B cell (primary cell): Measurements from ENCODE around the gene GIMAP6. TPM values are rescaled to one million over a fixed set of nuclear protein-coding genes. Genes with fewer than 3 reads are reported as not detected.

ENCODE experiments used
- ATAC-seq: fragments of 200-7000 bp; cut with Tn5 transposase; one replicate; pipeline ENCODE4 v1.10.0; 2021; ENCODE audit warnings: low read depth, mild to moderate bottlenecking, moderate number of reproducible peaks, moderate library complexity
- CTCF ChIA-PET: fragments of 350-600 bp; sonication (Branson Sonifier 250); formaldehyde crosslinking; loops from one replicate; lab custom pipeline; 2021; ENCODE audit warnings: antibody characterized with exemption, inconsistent platforms; lab: Charles Lee
- POLR2A ChIA-PET: fragments of 350-600 bp; sonication (Branson Sonifier 250); formaldehyde crosslinking; loops from one replicate; lab custom pipeline; 2021; ENCODE audit warnings: antibody characterized with exemption; lab: Charles Lee
- DNase-seq: peaks from one replicate; pipeline ENCODE4 v3.0.0; 2013
- H2AFZ ChIP-seq: 2 replicates; pipeline ENCODE4 v1.6.1; 2012; ENCODE audit warnings: mild to moderate bottlenecking, low read depth, low read length; ENCODE audit not compliant: insufficient read depth, poor library complexity, severe bottlenecking
- H3K27ac ChIP-seq, 2 donors: 1 replicate in 1 of 2; 2 replicates in 1 of 2; pipeline ENCODE4 v1.5.1; 2012 to 2013; ENCODE audit warnings: low read length in 2 of 2, mild to moderate bottlenecking in 2 of 2, moderate library complexity in 1 of 2
- H3K27me3 ChIP-seq, 4 experiments: fragments of 200-600 bp in 1 of 4; sonication (generic) in 1 of 4; replicated peaks in 1 of 4; 1 replicate in 2 of 4; 2 replicates in 2 of 4; pipeline versions ENCODE4 v1.6.1 to v1.7.0; 2013 to 2016; ENCODE audit warnings: low read length in 3 of 4, mild to moderate bottlenecking in 2 of 4, mixed read lengths in 1 of 4, moderate library complexity in 1 of 4; ENCODE audit not compliant: insufficient read depth in 4 of 4, control insufficient read depth in 3 of 4; ENCODE audit errors: control extremely low read depth in 1 of 4
- H3K36me3 ChIP-seq, 2 experiments: replicated peaks in 1 of 2; 1 replicate in 1 of 2; 2 replicates in 1 of 2; pipeline versions ENCODE4 v1.6.1 to v1.7.1; 2013; ENCODE audit warnings: low read length in 1 of 2; ENCODE audit not compliant: insufficient read depth in 2 of 2, control insufficient read depth in 1 of 2; ENCODE audit errors: control extremely low read depth in 1 of 2, extremely low read depth in 1 of 2
- H3K4me1 ChIP-seq, 2 donors: fragments of 200-600 bp in 1 of 2; sonication (generic) in 1 of 2; 1 replicate in 1 of 2; 2 replicates in 1 of 2; pipeline versions ENCODE4 v1.5.1 to v1.6.1; 2013 to 2017; ENCODE audit warnings: low read length in 2 of 2; ENCODE audit not compliant: control insufficient read depth in 2 of 2, insufficient read depth in 2 of 2
- H3K4me2 ChIP-seq: replicated peaks from 2 replicates; pipeline ENCODE3; 2012; ENCODE audit warnings: mild to moderate bottlenecking, low read depth, low read length; ENCODE audit not compliant: poor library complexity, severe bottlenecking
- H3K4me3 ChIP-seq, 5 experiments: fragments of 200-600 bp in 1 of 5; sonication (generic) in 1 of 5; 1 replicate in 3 of 5; 2 replicates in 2 of 5; pipeline versions ENCODE4 v1.5.1 to v1.7.0; 2011 to 2016; ENCODE audit warnings: low read length in 4 of 5, mild to moderate bottlenecking in 4 of 5, low read depth in 2 of 5, control low read depth in 1 of 5, moderate library complexity in 1 of 5; ENCODE audit not compliant: insufficient read depth in 1 of 5; ENCODE audit errors: control extremely low read depth in 1 of 5, extremely low read depth in 1 of 5
- H3K79me2 ChIP-seq: fragments of 200-600 bp; sonication (generic); one replicate; pipeline ENCODE4 v1.6.0; 2016; ENCODE audit warnings: low read length; ENCODE audit not compliant: control insufficient read depth, insufficient read depth
- H3K9ac ChIP-seq: fragments of 200-600 bp; sonication (generic); 2 replicates; pipeline ENCODE4 v1.6.1; 2017; ENCODE audit warnings: mild to moderate bottlenecking, low read length, moderate library complexity
- H3K9me3 ChIP-seq, 3 donors: one replicate each; pipeline versions ENCODE4 v1.6.1 to v1.7.1; 2013; ENCODE audit warnings: low read length in 2 of 3; ENCODE audit not compliant: control insufficient read depth in 2 of 3, insufficient read depth in 1 of 3; ENCODE audit errors: control extremely low read depth in 1 of 3
- H4K20me1 ChIP-seq: 2 replicates; pipeline ENCODE4 v1.6.0; 2012; ENCODE audit warnings: mild to moderate bottlenecking, low read length; ENCODE audit not compliant: insufficient read depth, control insufficient read depth, poor library complexity, severe bottlenecking
- H3K27ac Mint-ChIP-seq: one replicate; pipeline ENCODE4 v1.8.0; 2021; ENCODE audit warnings: mixed read lengths
- H3K27me3 Mint-ChIP-seq: one replicate; pipeline ENCODE4 v1.8.0; 2021; ENCODE audit warnings: mixed read lengths
- H3K4me1 Mint-ChIP-seq: one replicate; pipeline ENCODE4 v1.8.0; 2021; ENCODE audit warnings: mixed read lengths
- H3K4me3 Mint-ChIP-seq: one replicate; pipeline ENCODE4 v1.8.0; 2021; ENCODE audit warnings: mixed read lengths
- H3K9me3 Mint-ChIP-seq: one replicate; pipeline ENCODE4 v1.8.0; 2022; ENCODE audit warnings: mixed read lengths; ENCODE audit not compliant: insufficient read depth
- CTCF ChIP-seq: fragments of 200-600 bp; IDR thresholded peaks from one replicate; pipeline ENCODE4 v1.8.0; 2022; ENCODE audit warnings: antibody characterized with exemption, mild to moderate bottlenecking
- EZH2 ChIP-seq: IDR thresholded peaks from 2 replicates; pipeline ENCODE4 v1.6.1; 2012; ENCODE audit warnings: borderline replicate concordance, low read depth, mild to moderate bottlenecking, moderate library complexity, low read length; ENCODE audit not compliant: insufficient read depth, poor library complexity, severe bottlenecking
- WGBS: methylation state at CpG from one replicate; pipeline ENCODE4 v1.1.5; 2013; ENCODE audit warnings: missing lambda C conversion rate; ENCODE audit not compliant: insufficient coverage; 5-methylcytosine and 5-hydroxymethylcytosine counted together
- intact Hi-C: fragments of 100-400 bp; cut with micrococcal nuclease; formaldehyde crosslinking; loops from one replicate; pipeline ENCODE4 v1.10.0; 2022
- polyA plus RNA-seq: library from polyadenylated mRNA; depleted of rRNA; stranded (reverse); fragments of >200 nt; gene quantifications from 2 replicates; pipeline ENCODE4 v1.2.3, GENCODE V29; 2012
- total RNA-seq, 2 donors: library from RNA; stranded (reverse); fragments of 120-200 nt in 1 of 2; gene quantifications; 1 replicate in 1 of 2; 2 replicates in 1 of 2; pipeline versions ENCODE4 v1.2.3 to v1.2.4, GENCODE V29; 2013 to 2022

GIMAP6 gene
- total and polyA plus RNA-seq, 2 donors (not counting 1 experiment from before 2014, with no cell fraction given) = 0.39 to 0.45 TPM

GRCh38 chr7:150645259-150646020 is 13.3 kb upstream of the GIMAP6 start:
- intact Hi-C loops = no loop called here
- Histone ChIP-seq H3K27me3 (no peaks in the 10 kb centered on the region), H3K79me2 (no peaks in the 10 kb centered on the region), H3K4me3 (no peak overlapping the region), H3K4me1 (no peaks in the 10 kb centered on the region), H3K9ac (no peak overlapping the region), H3K9me3 (peaks cover 0 to 3% (median 0%) of the 10 kb centered on the region in 3 donors), H2AFZ (no peak overlapping the region), H3K4me2 (no peak overlapping the region), H4K20me1 (no peaks in the 10 kb centered on the region), H3K27ac (no peak overlapping the region), H3K36me3 (no peaks in the 10 kb centered on the region)
- WGBS = no CpG with 5 or more reads among the region's 6 CpGs
- no peak for ATAC-seq
- DNase-seq = no peak
- Mint-ChIP-seq H3K9me3 (no peaks in the 10 kb centered on the region), H3K4me3 (no peak overlapping the region), H3K27me3 (peaks cover 13% of the 10 kb centered on the region), H3K27ac (no peak overlapping the region), H3K4me1 (no peaks in the 10 kb centered on the region)
- ChIA-PET CTCF (no interaction called here), POLR2A (no interaction called here)
- TF ChIP-seq EZH2 (no peak), CTCF (no peak)

- peaks cover 13% of the 10 kb centered on the region for H3K27me3 Mint-ChIP-seq
- H3K4me1 ChIP-seq = no peaks in the 10 kb centered on the region
- ATAC-seq (no peak), DNase-seq (no peak)
- CTCF ChIA-PET = no interaction called here
- H3K4me2 ChIP-seq = no peak overlapping the region
- H2AFZ ChIP-seq = no peak overlapping the region
- POLR2A ChIA-PET = no interaction called here
- peaks cover under 1% of the 10 kb centered on the region for H3K9me3 Mint-ChIP-seq
- H4K20me1 ChIP-seq = no peaks in the 10 kb centered on the region
- H3K4me3 Mint-ChIP-seq = no peak overlapping the region
- H3K9ac ChIP-seq = no peak overlapping the region
- intact Hi-C loops = no loop called here
- H3K27ac Mint-ChIP-seq = no peak overlapping the region
- H3K27me3 ChIP-seq = no peaks in the 10 kb centered on the region
- no peaks in the 10 kb centered on the region for H3K36me3 ChIP-seq
- no peak overlapping the region for H3K4me3 ChIP-seq
- no peak overlapping the region for H3K27ac ChIP-seq
- H3K79me2 ChIP-seq = no peaks in the 10 kb centered on the region
- peaks cover 0 to 9% (median 0%) of the 10 kb centered on the region in 3 donors for H3K9me3 ChIP-seq
- TF ChIP-seq EZH2 = no peak
- WGBS = 90% methylated on average over 2 of the region's 5 CpGs
- no peaks in the 10 kb centered on the region for H3K4me1 Mint-ChIP-seq
Observed at GRCh38 chr7:150642926-150643325, 10.7 kb upstream of the GIMAP6 start.
